Stimulated activated CD4-positive, alpha-beta T cell treated with anti-CD3 and anti-CD28 coated beads, Interleukin-1b, Interleukin-23, amount 100 ng/mL, for 24 hours (primary cell): Measurements from ENCODE around the gene OR51G1.
"Not testable (repeated sequence)": the region's sequence is repeated elsewhere in the genome, so short reads cannot be mapped to it uniquely, and the experiment has no call there.

ENCODE experiments used
- DNase-seq, 4 experiments: peaks; one replicate each; pipeline ENCODE4 v3.0.0-alpha.2; 2020; ENCODE audit warnings: low read depth in 4 of 4, low spot score in 1 of 4

Gene OR51G1, protein sequence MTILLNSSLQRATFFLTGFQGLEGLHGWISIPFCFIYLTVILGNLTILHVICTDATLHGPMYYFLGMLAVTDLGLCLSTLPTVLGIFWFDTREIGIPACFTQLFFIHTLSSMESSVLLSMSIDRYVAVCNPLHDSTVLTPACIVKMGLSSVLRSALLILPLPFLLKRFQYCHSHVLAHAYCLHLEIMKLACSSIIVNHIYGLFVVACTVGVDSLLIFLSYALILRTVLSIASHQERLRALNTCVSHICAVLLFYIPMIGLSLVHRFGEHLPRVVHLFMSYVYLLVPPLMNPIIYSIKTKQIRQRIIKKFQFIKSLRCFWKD

DNA sequence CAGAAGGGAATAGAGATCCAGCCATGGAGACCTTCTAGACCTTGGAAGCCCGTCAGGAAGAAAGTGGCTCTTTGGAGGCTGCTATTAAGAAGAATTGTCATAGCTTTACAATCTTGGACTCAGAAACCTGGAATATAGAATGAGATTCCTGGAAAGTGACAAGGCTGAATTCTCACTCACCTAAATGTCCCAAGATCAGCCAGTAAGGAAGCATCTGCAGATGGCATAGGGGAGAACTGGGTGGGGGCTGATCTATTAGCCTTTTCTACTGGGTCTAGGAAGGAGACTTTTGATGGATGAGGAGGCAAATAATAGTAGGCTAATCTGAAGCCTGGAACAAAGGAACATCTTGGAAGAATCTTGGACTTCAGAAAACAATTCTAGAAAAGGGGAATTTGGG lies at the start of gene OR51G1:
Gene OR51G1 (minus strand): TSS at position 101 of the 400 bp plus-strand sequence. CDS start 0 bp downstream, at position 101.
- no peak for DNase-seq

DNA sequence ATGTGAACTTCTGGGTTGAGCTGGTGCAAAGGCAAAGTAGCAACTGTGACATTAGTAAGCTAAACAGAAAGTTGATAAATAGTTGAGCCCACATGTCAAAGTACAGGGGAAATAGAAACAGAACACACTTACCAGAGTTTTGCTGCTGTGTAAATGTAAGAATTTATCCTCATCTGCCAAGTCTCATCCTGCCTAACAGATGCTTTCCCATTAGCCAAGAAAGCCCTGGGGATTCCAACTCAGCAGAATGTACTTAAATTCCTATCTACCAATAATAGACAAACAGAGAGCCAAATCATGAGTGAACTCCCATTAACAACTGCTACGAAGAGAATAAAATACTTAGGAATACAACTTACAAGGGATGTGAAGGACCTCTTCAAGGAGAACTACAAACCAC lies 38.7 kb upstream of the OR51G1 start:
- no peak for DNase-seq

DNA sequence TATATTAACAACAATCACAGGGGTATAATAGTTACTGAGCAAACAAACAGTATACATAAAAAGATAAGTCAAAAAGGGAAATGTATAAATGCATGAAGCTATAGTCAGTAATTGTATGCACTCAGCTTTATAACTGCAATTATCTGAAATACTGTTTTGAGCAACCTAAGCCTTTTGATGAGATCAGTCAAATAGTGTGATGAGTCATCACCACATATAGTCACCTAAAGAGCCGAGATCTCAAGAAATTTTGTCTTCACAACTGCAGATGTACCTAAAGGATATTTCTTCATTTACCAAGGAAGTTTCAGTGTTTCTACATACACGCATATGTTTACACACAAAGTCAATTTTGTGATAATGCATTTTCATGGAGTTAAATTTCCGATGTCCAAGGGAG lies 36.7 kb upstream of the OR51G1 start:
- DNase-seq, result no peak

DNA sequence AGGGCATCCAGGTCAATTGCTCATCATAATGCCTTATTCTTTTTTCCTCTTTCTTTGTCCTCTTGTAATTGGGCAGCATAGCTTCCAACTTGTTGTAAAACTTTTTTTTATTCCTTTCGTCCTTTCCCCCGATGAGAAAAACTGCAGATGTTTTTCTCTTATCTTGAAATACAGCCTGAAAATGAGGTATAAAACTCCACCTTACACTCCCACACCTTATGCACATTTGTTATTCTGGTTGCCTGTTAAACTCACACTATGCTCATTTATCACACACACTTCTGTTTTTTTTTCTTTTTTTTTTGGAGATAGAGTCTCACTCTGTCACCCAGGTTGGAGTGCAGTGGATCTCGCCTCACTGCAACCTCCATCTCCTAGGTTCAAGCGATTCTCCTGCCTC lies 33.3 kb upstream of the OR51G1 start:
- no peak for DNase-seq

DNA sequence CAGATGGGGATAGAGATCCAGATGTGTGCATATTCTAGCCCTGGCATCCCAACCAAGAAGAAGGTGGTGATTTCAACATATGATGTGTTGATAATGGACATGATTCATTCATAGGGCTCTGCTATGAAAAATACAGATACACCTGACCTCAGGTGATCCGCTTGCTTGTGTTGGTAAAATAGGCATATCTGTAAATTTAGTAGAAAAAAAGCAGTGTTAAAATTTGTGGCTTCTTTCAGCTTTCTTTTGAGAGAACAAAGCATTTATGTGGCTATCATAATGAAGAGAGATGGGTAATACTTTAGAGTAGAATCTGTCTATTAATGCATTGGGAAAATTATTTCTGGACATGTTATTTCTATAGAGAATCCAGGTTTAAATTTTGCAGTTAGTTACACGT lies 31.5 kb upstream of the OR51G1 start, which contains the start of gene OR51A2:
Gene OR51A2 (minus strand): TSS at position 101 of the 400 bp plus-strand sequence. CDS start 0 bp downstream, at position 101.
- DNase-seq, result not testable (repeated sequence)

DNA sequence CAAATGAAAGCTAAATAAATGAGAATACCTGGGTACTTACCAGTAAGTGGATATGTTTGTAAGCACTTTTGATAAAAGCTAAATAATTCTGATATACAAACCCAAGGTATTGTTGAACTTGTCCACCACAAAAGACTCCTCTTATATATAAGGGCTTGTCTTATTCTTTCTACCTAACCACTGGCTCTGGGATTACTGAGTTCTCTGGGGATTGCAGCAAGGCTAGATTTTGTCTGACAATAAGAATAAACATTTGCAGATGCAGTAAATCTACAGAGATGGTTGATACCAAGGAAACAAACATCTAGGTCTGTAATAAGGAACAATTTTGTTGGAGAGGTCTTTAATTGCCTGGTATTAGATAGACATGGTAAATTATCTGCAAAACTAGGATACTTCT lies 23.4 kb upstream of the OR51G1 start, which contains the start of gene OR51A4:
Gene OR51A4 (minus strand): TSS at position 101 of the 400 bp plus-strand sequence. CDS start 505 bp downstream, outside the sequence.
- no peak for DNase-seq

DNA sequence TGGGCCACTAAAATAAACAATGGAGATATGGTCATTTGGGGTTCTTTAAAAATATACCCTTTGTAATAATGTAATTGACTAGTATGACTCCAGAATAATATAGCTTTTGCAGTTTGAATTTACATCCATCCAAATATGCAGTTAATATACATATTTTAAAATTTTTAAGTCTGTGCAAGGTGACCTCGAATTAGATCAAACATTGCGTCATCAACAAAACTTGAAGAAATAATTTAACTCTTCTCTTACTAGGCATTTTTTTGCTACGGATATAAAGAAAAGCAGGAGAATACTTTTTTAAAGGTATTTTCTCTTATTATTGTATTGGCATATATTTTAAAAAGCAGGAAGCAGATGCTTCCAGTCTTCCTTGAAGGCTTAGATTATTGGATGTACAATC lies 12.6 kb upstream of the OR51G1 start:
- no peak for DNase-seq

DNA sequence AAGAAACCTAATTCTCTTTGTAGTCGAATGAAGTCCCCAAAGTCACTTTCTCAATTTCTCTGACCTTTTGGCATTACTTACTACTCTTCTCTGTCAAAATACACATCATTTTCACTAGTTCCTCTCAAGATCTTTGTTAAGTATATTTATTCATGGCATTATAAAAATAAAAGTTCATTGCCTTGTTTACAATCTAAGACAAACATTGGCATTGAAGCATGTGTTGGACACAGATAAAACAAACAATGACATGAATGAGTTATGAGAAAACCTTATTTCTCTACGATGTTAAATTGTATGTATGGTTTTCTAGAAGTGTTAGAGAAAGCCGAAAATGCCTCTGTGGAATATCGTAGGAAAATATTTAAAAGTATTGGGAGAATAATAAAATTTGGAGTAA lies 8.6 kb upstream of the OR51G1 start:
- DNase-seq, result no peak

DNA sequence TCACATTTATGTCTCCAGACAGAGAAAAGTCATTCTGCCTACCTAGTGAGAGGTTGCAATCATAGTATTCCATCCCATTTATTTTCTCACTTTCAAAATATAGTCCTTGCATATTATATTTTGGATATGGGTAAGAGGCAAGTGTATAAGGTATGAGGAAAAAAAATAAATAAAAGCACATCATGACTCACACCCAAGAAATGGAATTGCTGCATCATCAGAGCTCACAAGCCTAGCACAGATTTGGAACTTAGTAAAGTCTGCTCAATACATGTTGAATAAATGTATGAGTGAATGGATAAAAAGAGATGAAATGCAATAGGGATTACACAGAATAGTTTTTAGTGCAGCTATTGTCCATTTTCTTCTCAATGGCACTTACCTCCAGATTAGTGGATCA lies 2.5 kb upstream of the OR51G1 start:
- no peak for DNase-seq

DNA sequence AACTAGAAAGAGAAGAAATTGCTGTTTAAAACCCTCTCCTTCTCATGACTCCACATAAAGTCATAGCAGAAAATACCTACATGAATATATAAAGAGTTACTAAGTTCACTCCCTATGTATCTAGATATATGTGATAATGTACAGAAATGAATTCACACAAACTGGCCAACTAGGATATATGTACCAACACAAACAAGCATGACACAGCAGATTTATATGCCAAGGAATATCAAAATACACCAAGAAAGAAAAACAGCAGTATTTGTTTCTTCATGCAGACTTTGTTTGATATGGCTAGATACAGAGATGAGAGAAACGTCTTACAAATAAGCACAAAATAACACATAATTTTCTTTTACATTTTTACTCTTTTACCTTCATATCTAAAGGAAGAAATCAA lies 1.8 kb downstream of the OR51G1 start:
- no peak for DNase-seq

DNA sequence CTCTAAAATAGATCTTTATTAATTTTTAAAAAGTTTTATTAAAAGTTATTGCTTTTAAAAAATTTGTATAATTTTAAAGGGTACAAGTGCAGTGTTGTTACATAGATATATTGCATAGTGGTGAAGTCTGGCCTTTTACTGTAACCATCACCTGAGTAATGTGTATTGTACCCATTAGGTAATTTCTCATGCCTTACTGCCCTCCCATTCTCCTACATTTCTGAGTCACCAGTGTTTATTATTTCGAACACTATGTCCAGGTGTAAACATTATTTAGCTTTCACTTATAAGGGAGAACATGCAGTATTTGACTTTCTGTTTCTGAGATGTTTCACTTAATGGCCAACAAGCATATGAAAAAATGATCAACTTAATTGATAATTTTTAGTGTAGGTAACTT lies 2.3 kb downstream of the OR51G1 start:
- DNase-seq, result no peak

DNA sequence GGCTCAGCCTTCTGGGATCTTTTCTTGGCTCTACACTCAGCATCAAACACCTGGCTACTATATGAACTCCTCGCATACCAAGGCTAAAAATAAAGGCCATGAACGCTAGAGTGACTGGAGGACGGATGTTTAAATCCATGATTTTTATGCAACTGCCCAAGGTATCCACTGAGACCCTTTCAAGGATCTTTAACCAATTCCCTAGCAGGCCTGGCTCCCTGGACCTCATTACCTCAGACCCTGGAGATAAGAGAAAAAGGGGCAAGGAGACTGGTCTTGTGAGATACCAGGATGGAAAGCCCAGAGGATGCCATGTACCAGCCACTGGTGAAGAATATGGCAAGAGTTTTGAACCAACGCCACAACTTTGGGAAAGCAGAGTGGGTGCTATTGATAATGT lies 4.9 kb downstream of the OR51G1 start, which contains the start of gene OR51G2:
Gene OR51G2 (minus strand): TSS at position 101 of the 400 bp plus-strand sequence. CDS start 3,687 bp downstream, outside the sequence.
- no peak for DNase-seq

DNA sequence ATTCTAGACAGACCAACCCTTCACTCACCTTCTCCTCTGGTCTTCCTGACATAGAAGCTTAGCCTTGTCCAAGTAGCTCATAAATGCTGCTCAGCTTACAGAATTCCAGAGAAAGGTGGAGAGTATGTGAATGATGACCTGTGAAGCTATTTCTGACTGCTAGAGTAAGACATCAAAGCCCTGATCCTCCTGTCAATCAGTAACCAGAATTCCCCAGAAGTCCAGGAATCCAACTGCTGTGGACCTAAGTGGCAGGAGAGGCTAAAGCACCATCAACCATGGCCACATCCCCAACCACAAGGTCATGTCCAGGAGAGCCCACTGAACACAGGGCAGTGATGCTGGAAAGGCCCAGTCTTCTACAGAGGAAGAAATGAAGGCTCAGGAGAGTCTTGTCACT lies 7.6 kb downstream of the OR51G1 start:
- no peak for DNase-seq

DNA sequence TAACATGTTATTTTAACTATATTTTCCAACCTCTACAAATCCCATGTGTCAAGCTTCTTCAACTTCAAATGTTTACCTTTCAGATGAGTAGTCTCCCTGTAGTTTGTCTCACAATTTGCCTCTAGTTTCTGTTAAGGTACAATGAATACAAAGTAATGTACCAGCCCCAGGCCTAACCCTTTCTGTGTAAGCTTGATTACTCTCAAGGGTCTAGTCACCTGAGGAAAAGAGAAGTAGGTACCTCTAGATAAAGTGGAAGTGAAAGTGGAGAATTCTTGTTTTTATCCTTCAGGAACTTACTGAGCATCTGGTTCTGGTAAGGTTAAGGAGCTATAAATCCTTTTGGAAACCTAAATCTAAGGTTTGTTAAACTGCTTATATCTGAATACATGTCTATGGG lies 20.7 kb downstream of the OR51G1 start, which contains the start of gene OR51A7:
Gene OR51A7 (plus strand): TSS at position 300 of the 400 bp plus-strand sequence. CDS start 3,587 bp downstream, outside the sequence.
- DNase-seq, result no peak

DNA sequence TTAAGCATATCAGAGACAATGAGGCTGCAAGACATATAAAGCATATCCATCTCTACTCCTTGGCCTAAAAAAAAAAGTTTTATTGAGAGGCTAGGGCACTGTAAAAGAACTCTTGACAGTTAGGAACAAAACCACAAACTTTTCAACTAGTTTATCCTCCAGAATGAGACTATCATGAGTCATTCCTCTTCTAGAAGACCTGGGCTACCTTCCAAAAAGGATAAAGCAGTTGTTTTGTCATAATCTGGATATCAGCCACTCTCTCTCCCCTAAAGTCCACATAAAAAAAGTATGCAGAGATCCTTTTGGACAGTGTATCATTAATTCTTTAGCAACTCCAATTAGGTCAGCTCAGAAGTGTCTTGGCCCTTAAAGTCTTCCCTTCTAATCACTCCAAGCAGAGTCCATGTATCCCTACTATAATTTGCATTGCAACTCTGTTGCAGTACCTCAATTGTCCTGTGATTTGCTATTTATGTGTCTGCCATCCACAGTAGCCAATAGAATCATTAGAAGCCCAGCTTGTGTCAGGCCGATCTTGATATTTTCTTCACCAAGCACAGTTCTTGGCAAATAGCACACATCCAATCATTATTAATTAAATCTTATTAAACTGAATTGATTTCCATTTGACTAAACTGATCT lies 32.0 kb downstream of the OR51G1 start:
- DNase-seq, result no peak

DNA sequence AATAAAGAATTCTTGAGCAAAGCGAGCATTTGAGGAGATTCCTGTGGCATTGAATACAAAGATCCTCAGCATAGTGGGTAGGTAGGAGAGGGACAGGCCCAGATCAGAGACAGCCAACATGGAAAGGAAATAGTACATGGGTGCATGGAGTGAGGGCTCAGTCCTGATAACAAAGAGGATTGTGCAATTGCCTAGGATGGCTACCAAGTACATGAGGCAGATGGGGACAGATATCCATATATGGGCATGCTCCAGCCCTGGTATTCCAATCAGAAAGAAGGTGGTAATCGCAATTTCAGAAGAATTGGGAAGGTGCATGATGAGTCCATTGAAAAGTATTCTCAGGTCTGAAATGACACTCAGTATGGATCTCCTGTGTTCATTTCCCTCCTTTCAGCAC lies 33.9 kb downstream of the OR51G1 start:
- DNase-seq, result no peak

DNA sequence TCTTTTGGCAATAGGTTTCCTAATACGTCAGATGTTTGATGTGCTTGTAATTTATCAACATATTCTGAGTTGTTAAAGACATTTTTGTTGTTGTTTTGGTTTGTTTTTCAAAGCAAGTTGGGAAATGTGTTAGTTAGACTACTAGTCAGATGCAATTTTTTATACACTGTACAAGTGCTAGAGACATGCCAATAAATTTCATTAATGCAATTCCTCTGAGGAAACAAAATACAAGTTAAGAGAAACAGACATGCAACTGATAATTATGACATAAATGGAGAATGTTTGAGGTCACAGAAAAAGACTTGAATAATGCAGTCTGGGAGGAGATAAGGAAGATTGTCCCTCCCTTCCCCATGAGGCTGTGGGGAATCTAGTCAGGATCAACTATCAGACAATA lies 36.5 kb downstream of the OR51G1 start:
- no peak for DNase-seq

DNA sequence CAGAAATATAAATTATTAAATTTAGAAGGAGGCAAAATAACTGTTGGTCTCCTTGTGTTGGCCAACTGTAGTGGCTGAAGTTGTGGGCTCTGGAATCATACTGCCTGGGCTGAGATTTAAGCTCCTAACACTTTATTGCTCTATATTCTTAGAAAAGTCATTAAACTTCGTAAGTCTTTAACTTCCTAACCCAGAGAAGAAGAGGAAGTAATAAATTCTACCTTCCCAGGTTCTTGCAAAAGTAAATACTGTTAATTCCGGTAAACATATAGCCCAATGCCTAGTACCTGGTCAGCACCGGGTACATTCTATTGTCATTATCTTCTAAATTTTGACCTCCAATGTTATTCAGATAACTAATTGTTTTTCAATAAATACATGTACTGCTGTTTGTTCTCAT lies 38.0 kb downstream of the OR51G1 start:
- no peak for DNase-seq

DNA sequence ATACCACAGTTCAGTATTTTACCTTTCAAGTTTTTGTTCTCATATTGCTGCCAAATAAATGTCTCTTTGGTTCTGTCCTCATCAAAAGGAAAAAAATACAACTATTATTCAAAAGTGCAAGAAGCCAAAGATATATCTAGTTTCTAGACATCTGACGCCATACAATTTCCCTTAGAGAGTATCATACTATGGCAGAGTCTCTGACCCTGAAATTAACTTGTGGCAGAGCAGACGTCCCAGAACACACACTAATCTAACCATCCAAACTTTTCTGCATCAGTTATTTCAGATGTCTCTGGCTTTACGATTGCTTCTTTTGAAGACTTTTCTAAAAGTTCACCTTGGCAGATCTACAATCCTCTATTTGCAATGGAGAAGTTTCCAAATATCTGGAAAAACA lies 39.8 kb downstream of the OR51G1 start:
- no peak for DNase-seq

DNA sequence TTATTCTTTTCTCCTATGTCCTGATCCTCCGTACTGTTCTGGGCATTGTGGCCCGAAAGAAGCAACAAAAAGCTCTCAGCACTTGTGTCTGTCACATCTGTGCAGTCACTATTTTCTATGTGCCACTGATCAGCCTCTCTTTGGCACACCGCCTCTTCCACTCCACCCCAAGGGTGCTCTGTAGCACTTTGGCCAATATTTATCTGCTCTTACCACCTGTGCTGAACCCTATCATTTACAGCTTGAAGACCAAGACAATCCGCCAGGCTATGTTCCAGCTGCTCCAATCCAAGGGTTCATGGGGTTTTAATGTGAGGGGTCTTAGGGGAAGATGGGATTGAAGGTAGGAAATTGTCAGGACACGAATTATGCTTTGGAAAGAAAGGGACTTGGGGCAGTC lies 41.6 kb downstream of the OR51G1 start:
- no peak for DNase-seq

DNA sequence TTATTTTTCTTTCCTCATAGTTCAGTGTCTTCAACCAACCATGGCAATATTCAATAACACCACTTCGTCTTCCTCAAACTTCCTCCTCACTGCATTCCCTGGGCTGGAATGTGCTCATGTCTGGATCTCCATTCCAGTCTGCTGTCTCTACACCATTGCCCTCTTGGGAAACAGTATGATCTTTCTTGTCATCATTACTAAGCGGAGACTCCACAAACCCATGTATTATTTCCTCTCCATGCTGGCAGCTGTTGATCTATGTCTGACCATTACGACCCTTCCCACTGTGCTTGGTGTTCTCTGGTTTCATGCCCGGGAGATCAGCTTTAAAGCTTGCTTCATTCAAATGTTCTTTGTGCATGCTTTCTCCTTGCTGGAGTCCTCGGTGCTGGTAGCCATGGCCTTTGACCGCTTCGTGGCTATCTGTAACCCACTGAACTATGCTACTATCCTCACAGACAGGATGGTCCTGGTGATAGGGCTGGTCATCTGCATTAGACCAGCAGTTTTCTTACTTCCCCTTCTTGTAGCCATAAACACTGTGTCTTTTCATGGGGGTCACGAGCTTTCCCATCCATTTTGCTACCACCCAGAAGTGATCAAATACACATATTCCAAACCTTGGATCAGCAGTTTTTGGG lies 42.2 kb downstream of the OR51G1 start, which contains the start of gene OR51T1:
Gene OR51T1 (plus strand): TSS at position 41 of the 641 bp plus-strand sequence. CDS start 0 bp downstream, at position 41.
- DNase-seq, result no peak

DNA sequence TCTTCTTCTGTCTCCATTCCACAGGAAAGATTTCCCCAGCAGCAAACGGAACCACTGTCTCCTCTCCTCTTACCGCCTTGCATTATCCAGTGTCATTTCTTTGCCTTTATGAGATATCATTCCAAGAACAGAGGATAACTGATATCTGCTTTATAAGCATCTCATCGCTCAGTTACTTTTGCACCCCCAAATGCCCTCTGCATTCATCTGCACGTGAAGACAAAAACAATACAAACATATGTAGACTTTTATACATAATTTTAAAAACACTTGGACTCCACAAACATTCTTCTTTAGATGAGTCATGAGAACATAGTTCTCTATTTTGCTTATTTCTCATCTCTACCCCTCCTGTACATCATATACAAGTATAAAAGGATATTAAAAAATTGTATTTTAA lies 43.0 kb downstream of the OR51G1 start:
- no peak for DNase-seq
